ENCODE data around the gene FCRL5.

FCRL5 gene

DNA sequence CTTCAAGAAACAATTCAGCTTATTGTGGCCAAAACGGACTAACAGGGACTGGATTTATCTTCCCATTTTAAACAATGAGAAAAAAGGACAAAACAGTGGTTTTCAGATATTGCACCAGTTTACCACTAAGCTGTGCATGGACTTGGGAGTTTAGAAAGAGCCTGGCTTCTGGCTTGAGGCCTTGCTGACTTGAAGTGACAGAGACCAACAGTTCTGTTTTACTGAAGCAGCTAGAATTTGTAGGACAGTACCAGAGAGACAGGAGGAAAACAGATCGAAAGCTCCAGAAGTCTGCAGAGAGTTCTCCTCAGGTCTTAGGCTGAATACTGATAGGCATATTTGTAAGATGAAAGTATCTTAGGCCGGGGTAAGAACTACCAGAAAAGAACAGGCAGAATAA, 25.1 kb upstream of the FCRL5 start:
- DNase-seq (ENCODE audit: low spot score) (no peak), ATAC-seq (ENCODE audit: low read depth) (no peak)
- Histone ChIP-seq H3K27ac (ENCODE audit: poor library complexity, severe bottlenecking) (no peak overlapping the region), H3K27me3 (ENCODE audit: insufficient read depth, poor library complexity, severe bottlenecking) (peaks cover 10% of the 10 kb centered on the region), H3K4me1 (ENCODE audit: insufficient read depth, poor library complexity, severe bottlenecking) (no peaks in the 10 kb centered on the region), H3K9me3 (ENCODE audit: severe bottlenecking) (no peaks in the 10 kb centered on the region), H3K4me3 (ENCODE audit: severe bottlenecking) (no peak overlapping the region), H3K36me3 (ENCODE audit: low read depth) (no peaks in the 10 kb centered on the region)
- TF ChIP-seq, protein P1, sequence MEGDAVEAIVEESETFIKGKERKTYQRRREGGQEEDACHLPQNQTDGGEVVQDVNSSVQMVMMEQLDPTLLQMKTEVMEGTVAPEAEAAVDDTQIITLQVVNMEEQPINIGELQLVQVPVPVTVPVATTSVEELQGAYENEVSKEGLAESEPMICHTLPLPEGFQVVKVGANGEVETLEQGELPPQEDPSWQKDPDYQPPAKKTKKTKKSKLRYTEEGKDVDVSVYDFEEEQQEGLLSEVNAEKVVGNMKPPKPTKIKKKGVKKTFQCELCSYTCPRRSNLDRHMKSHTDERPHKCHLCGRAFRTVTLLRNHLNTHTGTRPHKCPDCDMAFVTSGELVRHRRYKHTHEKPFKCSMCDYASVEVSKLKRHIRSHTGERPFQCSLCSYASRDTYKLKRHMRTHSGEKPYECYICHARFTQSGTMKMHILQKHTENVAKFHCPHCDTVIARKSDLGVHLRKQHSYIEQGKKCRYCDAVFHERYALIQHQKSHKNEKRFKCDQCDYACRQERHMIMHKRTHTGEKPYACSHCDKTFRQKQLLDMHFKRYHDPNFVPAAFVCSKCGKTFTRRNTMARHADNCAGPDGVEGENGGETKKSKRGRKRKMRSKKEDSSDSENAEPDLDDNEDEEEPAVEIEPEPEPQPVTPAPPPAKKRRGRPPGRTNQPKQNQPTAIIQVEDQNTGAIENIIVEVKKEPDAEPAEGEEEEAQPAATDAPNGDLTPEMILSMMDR (IDR thresholded peaks at IDR 0.05; ENCODE audit: poor library complexity, severe bottlenecking): no peak

DNA sequence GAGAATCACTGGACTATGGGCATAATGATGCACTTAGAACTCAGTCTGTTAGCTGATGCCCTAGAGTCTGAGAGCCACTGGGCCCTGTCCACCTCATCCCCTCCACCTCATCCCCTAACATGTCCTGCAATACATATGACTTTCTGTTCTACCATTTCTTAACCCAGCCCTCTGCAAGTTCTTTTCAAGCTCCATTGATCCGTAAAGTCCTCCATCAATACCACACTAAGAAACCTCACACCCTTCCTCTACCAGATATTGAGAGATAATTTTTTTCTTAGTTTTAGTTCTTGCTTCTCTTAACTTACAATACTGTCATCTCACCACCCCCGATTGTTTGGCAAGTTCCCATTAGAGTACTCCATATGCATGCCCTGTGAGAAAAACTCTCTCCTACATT, 23.4 kb upstream of the FCRL5 start:
- no peak for ATAC-seq (ENCODE audit: low read depth)
- H3K4me1 ChIP-seq (ENCODE audit: insufficient read depth, poor library complexity, severe bottlenecking): no peaks in the 10 kb centered on the region
- H3K27me3 ChIP-seq (ENCODE audit: insufficient read depth, poor library complexity, severe bottlenecking): peaks cover 13% of the 10 kb centered on the region
- DNase-seq (ENCODE audit: low spot score): no peak
- TF ChIP-seq, protein P1 (IDR thresholded peaks at IDR 0.05; ENCODE audit: poor library complexity, severe bottlenecking): no peak
- H3K27ac ChIP-seq (ENCODE audit: poor library complexity, severe bottlenecking): no peak overlapping the region
- no peak overlapping the region for H3K4me3 ChIP-seq (ENCODE audit: severe bottlenecking)
- no peaks in the 10 kb centered on the region for H3K36me3 ChIP-seq (ENCODE audit: low read depth)
- H3K9me3 ChIP-seq (ENCODE audit: severe bottlenecking): no peaks in the 10 kb centered on the region

DNA sequence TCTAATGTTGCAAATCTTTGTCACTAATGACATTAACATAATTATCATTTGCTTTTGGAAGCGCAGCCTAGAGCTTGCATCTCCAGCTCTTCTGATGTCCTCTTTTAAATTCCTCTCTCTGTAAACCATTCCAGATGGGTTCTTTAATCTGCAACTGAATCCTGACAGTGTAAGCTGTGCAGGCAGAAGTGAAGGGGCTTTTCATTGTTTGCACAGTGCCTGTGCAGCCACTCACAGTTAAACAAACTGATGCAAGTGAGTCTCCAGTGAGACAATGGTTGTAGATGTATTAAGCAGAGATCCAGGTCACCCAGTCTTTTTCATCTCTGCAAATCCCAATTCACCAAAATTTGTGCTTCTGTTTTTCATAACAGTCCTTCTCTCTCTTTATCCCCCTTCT, 22.5 kb upstream of the FCRL5 start:
- TF ChIP-seq, protein P1 (IDR thresholded peaks at IDR 0.05; ENCODE audit: poor library complexity, severe bottlenecking): no peak
- H3K27me3 ChIP-seq (ENCODE audit: insufficient read depth, poor library complexity, severe bottlenecking): peaks cover 13% of the 10 kb centered on the region
- ATAC-seq (ENCODE audit: low read depth) (no peak), DNase-seq (ENCODE audit: low spot score) (no peak)
- H3K27ac ChIP-seq (ENCODE audit: poor library complexity, severe bottlenecking): no peak overlapping the region
- no peaks in the 10 kb centered on the region for H3K36me3 ChIP-seq (ENCODE audit: low read depth)
- H3K4me1 ChIP-seq (ENCODE audit: insufficient read depth, poor library complexity, severe bottlenecking): no peaks in the 10 kb centered on the region
- no peaks in the 10 kb centered on the region for H3K9me3 ChIP-seq (ENCODE audit: severe bottlenecking)
- H3K4me3 ChIP-seq (ENCODE audit: severe bottlenecking): no peak overlapping the region

DNA sequence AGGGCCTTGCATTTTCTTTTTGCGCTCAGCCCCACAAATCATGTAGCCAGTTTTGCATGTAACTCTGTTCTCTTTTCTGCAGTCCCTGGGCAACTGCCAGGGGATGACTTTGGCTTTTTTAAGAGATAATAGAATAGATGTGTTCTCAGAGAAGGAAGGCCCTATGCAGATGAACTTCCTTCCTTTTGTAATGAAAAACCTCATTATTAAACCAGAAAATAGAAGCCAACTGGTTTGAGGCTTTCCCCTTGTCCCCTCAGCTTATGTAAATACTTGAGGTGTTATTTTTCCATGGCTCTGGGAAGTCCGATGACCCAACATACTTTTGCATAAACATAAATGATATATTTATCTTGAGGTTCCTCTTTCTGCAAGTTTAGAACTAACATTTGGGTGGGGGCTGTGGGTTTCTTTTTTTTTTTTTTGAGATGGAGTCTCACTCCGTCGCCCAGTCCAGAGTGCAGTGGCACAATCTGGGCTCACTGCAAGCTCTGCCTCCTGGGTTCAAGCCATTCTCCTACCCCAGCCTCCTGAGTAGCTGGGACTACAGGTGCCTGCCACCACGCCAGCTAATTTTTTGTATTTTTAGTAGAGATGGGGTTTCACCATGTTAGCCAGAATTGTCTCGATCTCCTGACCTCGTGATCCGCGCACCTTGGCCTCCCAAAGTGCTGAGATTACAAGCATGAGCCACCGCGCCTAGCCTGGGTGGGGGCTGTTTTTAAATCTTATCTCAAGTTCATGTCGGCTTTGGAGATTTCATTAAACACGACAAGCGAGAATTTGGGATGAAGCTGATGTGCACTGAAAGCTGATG, 14.4 kb upstream of the FCRL5 start:
- Histone ChIP-seq H3K4me1 (ENCODE audit: insufficient read depth, poor library complexity, severe bottlenecking) (no peaks in the 10 kb centered on the region), H3K4me3 (ENCODE audit: severe bottlenecking) (no peak overlapping the region), H3K36me3 (ENCODE audit: low read depth) (no peaks in the 10 kb centered on the region), H3K27ac (ENCODE audit: poor library complexity, severe bottlenecking) (no peak overlapping the region), H3K27me3 (ENCODE audit: insufficient read depth, poor library complexity, severe bottlenecking) (peaks cover 9% of the 10 kb centered on the region), H3K9me3 (ENCODE audit: severe bottlenecking) (no peaks in the 10 kb centered on the region)
- DNase-seq (ENCODE audit: low spot score) (no peak), ATAC-seq (ENCODE audit: low read depth) (no peak)
- TF ChIP-seq, protein P1 (IDR thresholded peaks at IDR 0.05; ENCODE audit: poor library complexity, severe bottlenecking): no peak

DNA sequence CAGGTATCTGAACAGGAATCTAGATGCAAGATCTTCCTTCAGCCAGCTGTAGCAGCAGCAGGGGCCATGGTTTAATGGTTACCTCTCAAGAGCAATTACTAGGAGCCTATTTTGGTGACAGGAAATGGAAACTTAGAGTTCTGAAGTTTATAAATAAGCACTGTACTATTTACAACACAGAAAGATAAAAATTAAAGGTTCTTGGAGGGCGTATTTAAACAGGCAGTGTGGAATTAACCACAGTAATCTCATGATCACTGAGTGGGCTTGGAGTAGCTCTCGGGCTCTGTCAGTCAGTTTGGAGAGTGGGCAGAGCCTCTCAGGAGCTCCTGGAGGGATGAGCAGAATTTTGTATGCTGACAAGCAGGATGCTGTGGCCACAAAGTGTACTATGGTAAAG, 10.2 kb upstream of the FCRL5 start:
- ATAC-seq (ENCODE audit: low read depth) (no peak), DNase-seq (ENCODE audit: low spot score) (no peak)
- TF ChIP-seq, protein P1 (IDR thresholded peaks at IDR 0.05; ENCODE audit: poor library complexity, severe bottlenecking): no peak
- Histone ChIP-seq H3K27me3 (ENCODE audit: insufficient read depth, poor library complexity, severe bottlenecking) (peaks cover 8% of the 10 kb centered on the region), H3K27ac (ENCODE audit: poor library complexity, severe bottlenecking) (no peak overlapping the region), H3K9me3 (ENCODE audit: severe bottlenecking) (no peaks in the 10 kb centered on the region), H3K4me3 (ENCODE audit: severe bottlenecking) (no peak overlapping the region), H3K36me3 (ENCODE audit: low read depth) (no peaks in the 10 kb centered on the region), H3K4me1 (ENCODE audit: insufficient read depth, poor library complexity, severe bottlenecking) (no peaks in the 10 kb centered on the region)

Data from RWPE2 (cell line).